ENCODE results near the gene NME9.

Gene NME9

GRCh38 chr3:138354376-138354775 lies 24.7 kb upstream of the NME9 start:
- Histone ChIP-seq H3K4me2 (ENCODE audit: low read depth, low read length, poor library complexity, severe bottlenecking) (no peak overlapping the region), H3K9me3 (ENCODE audit: insufficient read depth, low read depth, low read length) (no peaks in the 10 kb centered on the region), H3K79me2 (ENCODE audit: insufficient read depth, low read length) (no peaks in the 10 kb centered on the region), H3F3A (ENCODE audit: low read depth) (no peaks in the 10 kb centered on the region), H3K4me1 (ENCODE audit: insufficient read depth, low read length, poor library complexity, severe bottlenecking) (no peaks in the 10 kb centered on the region), H4K20me1 (ENCODE audit: insufficient read depth, low read length, poor library complexity, severe bottlenecking) (no peaks in the 10 kb centered on the region), H3K27me3 (ENCODE audit: insufficient read depth, low read length, poor library complexity, severe bottlenecking) (no peaks in the 10 kb centered on the region), H3K4me3 (ENCODE audit: low read length, poor library complexity, severe bottlenecking) (no peak overlapping the region), H3K9ac (ENCODE audit: low read depth, low read length, poor library complexity, severe bottlenecking) (no peak overlapping the region), H2AFZ (ENCODE audit: low read length) (no peak overlapping the region), H3K9me2 (replicated peaks; ENCODE audit: low read depth, low read length) (no peaks in the 10 kb centered on the region), H3K36me3 (ENCODE audit: insufficient read depth, low read length) (no peaks in the 10 kb centered on the region)
- TF ChIP-seq EZH2phosphoT487 (IDR thresholded peaks at IDR 0.05; ENCODE audit: borderline replicate concordance) (no peak), CTCF (conservative IDR thresholded peaks at IDR 0.05; ENCODE audit: low read length) (no peak)

- H3K4me3 ChIP-seq (ENCODE audit: low read length, poor library complexity, severe bottlenecking) = no peak overlapping the region
- H3K9ac ChIP-seq (ENCODE audit: low read depth, low read length, poor library complexity, severe bottlenecking) = no peak overlapping the region
- TF ChIP-seq EZH2phosphoT487 (IDR thresholded peaks at IDR 0.05; ENCODE audit: borderline replicate concordance) (no peak), CTCF (conservative IDR thresholded peaks at IDR 0.05; ENCODE audit: low read length) (no peak)
- H3K79me2 ChIP-seq (ENCODE audit: insufficient read depth, low read length) = no peaks in the 10 kb centered on the region
- no peaks in the 10 kb centered on the region for H3K9me2 ChIP-seq (replicated peaks; ENCODE audit: low read depth, low read length)
- no peak overlapping the region for H2AFZ ChIP-seq (ENCODE audit: low read length)
- H3K4me1 ChIP-seq (ENCODE audit: insufficient read depth, low read length, poor library complexity, severe bottlenecking) = no peaks in the 10 kb centered on the region
- no peaks in the 10 kb centered on the region for H4K20me1 ChIP-seq (ENCODE audit: insufficient read depth, low read length, poor library complexity, severe bottlenecking)
- H3F3A ChIP-seq (ENCODE audit: low read depth) = no peaks in the 10 kb centered on the region
- no peak overlapping the region for H3K4me2 ChIP-seq (ENCODE audit: low read depth, low read length, poor library complexity, severe bottlenecking)
- no peaks in the 10 kb centered on the region for H3K9me3 ChIP-seq (ENCODE audit: insufficient read depth, low read depth, low read length)
- no peaks in the 10 kb centered on the region for H3K36me3 ChIP-seq (ENCODE audit: insufficient read depth, low read length)
- H3K27me3 ChIP-seq (ENCODE audit: insufficient read depth, low read length, poor library complexity, severe bottlenecking) = no peaks in the 10 kb centered on the region
Observed at GRCh38 chr3:138351916-138352550, 22.4 kb upstream of the NME9 start.

GRCh38 chr3:138351151-138351550 lies 21.5 kb upstream of the NME9 start:
- Histone ChIP-seq H3K27me3 (ENCODE audit: insufficient read depth, low read length, poor library complexity, severe bottlenecking) (no peaks in the 10 kb centered on the region), H3K36me3 (ENCODE audit: insufficient read depth, low read length) (no peaks in the 10 kb centered on the region)
- TF ChIP-seq CTCF (conservative IDR thresholded peaks at IDR 0.05; ENCODE audit: low read length) = no peak
- TF ChIP-seq EZH2phosphoT487 (IDR thresholded peaks at IDR 0.05; ENCODE audit: borderline replicate concordance) = no peak

More at GRCh38 chr3:138351151-138351550, 21.5 kb upstream of the NME9 start:
- Histone ChIP-seq H3K4me3 (ENCODE audit: low read length, poor library complexity, severe bottlenecking) (no peak overlapping the region), H3K4me1 (ENCODE audit: insufficient read depth, low read length, poor library complexity, severe bottlenecking) (no peaks in the 10 kb centered on the region), H3F3A (ENCODE audit: low read depth) (no peaks in the 10 kb centered on the region), H3K9me2 (replicated peaks; ENCODE audit: low read depth, low read length) (no peaks in the 10 kb centered on the region), H3K4me2 (ENCODE audit: low read depth, low read length, poor library complexity, severe bottlenecking) (no peak overlapping the region), H3K79me2 (ENCODE audit: insufficient read depth, low read length) (no peaks in the 10 kb centered on the region), H2AFZ (ENCODE audit: low read length) (no peak overlapping the region), H3K9ac (ENCODE audit: low read depth, low read length, poor library complexity, severe bottlenecking) (no peak overlapping the region), H3K9me3 (ENCODE audit: insufficient read depth, low read depth, low read length) (no peaks in the 10 kb centered on the region), H4K20me1 (ENCODE audit: insufficient read depth, low read length, poor library complexity, severe bottlenecking) (no peaks in the 10 kb centered on the region)
